IMR-90 (cell line): ENCODE results near the gene TYSND1. TPM values are rescaled to one million over a fixed set of nuclear protein-coding genes. Genes with fewer than 3 reads are reported as not detected.

ENCODE experiments used
- ATAC-seq: fragments of 200-7000 bp; cut with Tn5 transposase; 2 replicates; pipeline ENCODE4 v1.9.1; 2020; ENCODE audit warnings: low read depth, mild to moderate bottlenecking, moderate library complexity
- BruUV-seq: library from RNA; stranded (reverse); fragments of 400-500 nt; replicated peaks from 2 replicates; lab custom pipeline; 2021; lab: Mats Ljungman, UMichigan
- CTCF ChIA-PET: fragments of 300-600 bp; formaldehyde crosslinking; extraction: SDS; loops from one replicate; lab custom pipeline; 2021; ENCODE audit warnings: antibody characterized with exemption; lab: Yijun Ruan, JAX
- POLR2A ChIA-PET: fragments of 300-600 bp; sonication (Branson Sonifier 250); formaldehyde crosslinking; loops from one replicate; lab custom pipeline; 2022; ENCODE audit warnings: antibody characterized with exemption; ENCODE audit not compliant: unreplicated experiment; lab: Charles Lee
- DNase-seq: peaks from one replicate; pipeline ENCODE4 v3.0.0; 2013
- H2AFZ ChIP-seq: replicated peaks from 2 replicates; pipeline ENCODE3; 2013; ENCODE audit warnings: low read length, mild to moderate bottlenecking; ENCODE audit not compliant: poor library complexity
- H2AK5ac ChIP-seq: 2 replicates; pipeline ENCODE4 v1.6.1; 2013; ENCODE audit warnings: low read depth, low read length, inconsistent platforms
- H2AK9ac ChIP-seq: replicated peaks from 2 replicates; pipeline ENCODE3; 2013; ENCODE audit warnings: mild to moderate bottlenecking, low read depth, low read length, moderate library complexity; ENCODE audit not compliant: poor library complexity
- H2BK120ac ChIP-seq: 2 replicates; pipeline ENCODE4 v1.6.1; 2013; ENCODE audit warnings: low read depth, low read length, inconsistent platforms
- H2BK15ac ChIP-seq: 3 replicates; pipeline ENCODE4 v1.6.1; 2013; ENCODE audit warnings: low read depth, low read length, inconsistent platforms
- H2BK20ac ChIP-seq: 2 replicates; pipeline ENCODE4 v1.6.1; 2013; ENCODE audit warnings: low read depth, mild to moderate bottlenecking, inconsistent platforms, low read length, moderate library complexity
- H2BK5ac ChIP-seq: 2 replicates; pipeline ENCODE4 v1.6.1; 2013; ENCODE audit warnings: mild to moderate bottlenecking, low read depth, low read length, inconsistent platforms; ENCODE audit not compliant: poor library complexity, severe bottlenecking
- H3K14ac ChIP-seq: replicated peaks from 2 replicates; pipeline ENCODE4 v1.6.1; 2013; ENCODE audit warnings: low read depth, low read length, inconsistent platforms
- H3K18ac ChIP-seq: 2 replicates; pipeline ENCODE4 v1.6.1; 2013; ENCODE audit warnings: low read depth, low read length, control low read depth
- H3K23ac ChIP-seq: 2 replicates; pipeline ENCODE4 v1.6.1; 2013; ENCODE audit warnings: low read depth, low read length, inconsistent platforms
- H3K27ac ChIP-seq: 2 replicates; pipeline ENCODE4 v1.5.1; 2013; ENCODE audit warnings: mild to moderate bottlenecking, control low read depth, low read length; ENCODE audit not compliant: insufficient read depth
- H3K27me3 ChIP-seq: 2 replicates; pipeline ENCODE4 v1.6.1; 2013; ENCODE audit warnings: low read length; ENCODE audit not compliant: control insufficient read depth, insufficient read depth
- H3K36me3 ChIP-seq: 2 replicates; pipeline ENCODE4 v1.6.1; 2013; ENCODE audit warnings: low read length, mixed read lengths; ENCODE audit not compliant: control insufficient read depth, insufficient read depth
- H3K4ac ChIP-seq: 2 replicates; pipeline ENCODE4 v1.6.1; 2013; ENCODE audit warnings: low read depth, low read length, inconsistent platforms
- H3K4me1 ChIP-seq: 2 replicates; pipeline ENCODE4 v1.6.1; 2013; ENCODE audit warnings: low read length, mixed read lengths; ENCODE audit not compliant: control insufficient read depth, insufficient read depth
- H3K4me2 ChIP-seq: 2 replicates; pipeline ENCODE4 v1.6.1; 2013; ENCODE audit warnings: low read depth, mild to moderate bottlenecking, control low read depth, low read length, moderate library complexity
- H3K4me3 ChIP-seq: 2 replicates; pipeline ENCODE4 v1.5.1; 2013; ENCODE audit warnings: low read depth, mild to moderate bottlenecking, control low read depth, low read length, moderate library complexity; ENCODE audit not compliant: insufficient read depth
- H3K56ac ChIP-seq: 2 replicates; pipeline ENCODE4 v1.6.1; 2013; ENCODE audit warnings: low read length, inconsistent platforms; ENCODE audit not compliant: insufficient read depth; ENCODE audit errors: extremely low read depth
- H3K79me1 ChIP-seq, 2 experiments: 2 replicates each; pipeline ENCODE4 v1.6.1; 2013; ENCODE audit warnings: low read length in 2 of 2, inconsistent platforms in 1 of 2, low read depth in 1 of 2
- H3K9ac ChIP-seq: 2 replicates; pipeline ENCODE4 v1.6.1; 2013; ENCODE audit warnings: low read depth, low read length, control low read depth
- H3K9me1 ChIP-seq: 2 replicates; pipeline ENCODE4 v1.6.1; 2013; ENCODE audit warnings: low read length, inconsistent platforms; ENCODE audit not compliant: insufficient read depth
- H3K9me3 ChIP-seq: 2 replicates; pipeline ENCODE4 v1.6.1; 2013; ENCODE audit warnings: low read length; ENCODE audit not compliant: control insufficient read depth, insufficient read depth
- H4K20me1 ChIP-seq: 2 replicates; pipeline ENCODE4 v1.6.1; 2013; ENCODE audit warnings: low read length, inconsistent platforms; ENCODE audit not compliant: insufficient read depth
- H4K5ac ChIP-seq: 2 replicates; pipeline ENCODE4 v1.6.1; 2013; ENCODE audit warnings: mild to moderate bottlenecking, low read depth, low read length, control low read depth
- H4K8ac ChIP-seq, 2 experiments: 2 replicates each; pipeline ENCODE4 v1.6.1; 2013; ENCODE audit warnings: low read depth in 2 of 2, low read length in 2 of 2, control low read depth in 1 of 2, inconsistent platforms in 1 of 2
- H4K91ac ChIP-seq: 2 replicates; pipeline ENCODE4 v1.6.1; 2013; ENCODE audit warnings: low read depth, low read length, inconsistent platforms; ENCODE audit not compliant: insufficient read depth
- CEBPB ChIP-seq: IDR thresholded peaks from 2 replicates; pipeline ENCODE4 v1.6.1; 2012; ENCODE audit warnings: low read depth, low read length, improper control_type of control experiment
- CHD1 ChIP-seq: IDR thresholded peaks from 2 replicates; pipeline ENCODE4 v1.6.1; 2012; ENCODE audit warnings: low read depth, low read length, improper control_type of control experiment
- ELK1 ChIP-seq: fragments of 150-350 bp; IDR thresholded peaks from 2 replicates; pipeline ENCODE4 v1.6.1; 2016; ENCODE audit warnings: low read depth, mild to moderate bottlenecking, low read length, moderate library complexity, borderline replicate concordance
- MAFK ChIP-seq: IDR thresholded peaks from 2 replicates; pipeline ENCODE4 v1.6.1; 2012; ENCODE audit warnings: low read depth, low read length, improper control_type of control experiment
- MAZ ChIP-seq: IDR thresholded peaks from 2 replicates; pipeline ENCODE4 v1.6.1; 2012; ENCODE audit warnings: low read depth, mild to moderate bottlenecking, low read length, improper control_type of control experiment, moderate library complexity, borderline replicate concordance
- MXI1 ChIP-seq: IDR thresholded peaks from 2 replicates; pipeline ENCODE4 v1.6.1; 2012; ENCODE audit warnings: low read depth, mild to moderate bottlenecking, low read length, moderate library complexity, borderline replicate concordance
- POLR2A ChIP-seq: IDR thresholded peaks from 2 replicates; pipeline ENCODE4 v1.6.1; 2012; ENCODE audit warnings: mild to moderate bottlenecking, low read depth, low read length
- RFX5 ChIP-seq: IDR thresholded peaks from 2 replicates; pipeline ENCODE4 v1.8.0; 2012; ENCODE audit warnings: low read depth, mild to moderate bottlenecking, low read length, moderate library complexity
- SMC3 ChIP-seq: fragments of 150-350 bp; IDR thresholded peaks from 2 replicates; pipeline ENCODE4 v1.6.1; 2016; ENCODE audit warnings: low read depth, mild to moderate bottlenecking, antibody characterized with exemption, low read length, moderate library complexity
- USF2 ChIP-seq: fragments of 150-350 bp; IDR thresholded peaks from 2 replicates; pipeline ENCODE4 v1.6.1; 2017; ENCODE audit warnings: mild to moderate bottlenecking, antibody characterized with exemption, low read length, low read depth
- WGBS, 2 experiments: methylation state at CpG; one replicate each; pipeline versions ENCODE4 v1.1.5 to v1.1.7; 2013; ENCODE audit warnings: missing lambda C conversion rate in 2 of 2; ENCODE audit not compliant: insufficient read length in 1 of 2; ENCODE audit errors: extremely low coverage in 2 of 2; 5-methylcytosine and 5-hydroxymethylcytosine counted together
- dilution Hi-C: fragments of 300-500 bp; cut with HindIII; formaldehyde crosslinking; loops from one replicate; pipeline ENCODE4 v1.14.3; 2018; ENCODE audit warnings: low sequenced_read_pairs; ENCODE audit not compliant: unreplicated experiment
- in situ Hi-C: fragments of 300-500 bp; cut with MboI; formaldehyde crosslinking; loops from 3 replicates; pipeline ENCODE4 v1.14.3; 2019; ENCODE audit warnings: low sequenced_read_pairs, inconsistent platforms, mixed read lengths
- intact Hi-C: fragments of 100-400 bp; cut with micrococcal nuclease; formaldehyde crosslinking; loops from 2 replicates; pipeline ENCODE4 v1.10.0; 2022
- polyA plus RNA-seq, 3 experiments: library from polyadenylated mRNA; depleted of rRNA; stranded (reverse); fragments of >200 nt; gene quantifications; 2 replicates each; pipeline ENCODE4 v1.2.3, GENCODE V29; 2012; ENCODE audit warnings: low replicate concordance in 1 of 3
- total RNA-seq: library from RNA; depleted of rRNA; stranded (reverse); fragments of >200 nt; gene quantifications from 2 replicates; pipeline ENCODE4 v1.2.3, GENCODE V29; 2012

The TYSND1 gene
- total and polyA plus RNA-seq, 2 of the 4 experiments (the other 2 are of a cell fraction) = 2.9 to 4.1 TPM

- TF ChIP-seq RFX5 = no peak
- TF ChIP-seq MAFK = 0 out of 2 replicates have a peak, but pooled peaks have one; percentile 23
- no peak for TF ChIP-seq CHD1
- peak; percentile 49; the same call in 1 of the 2 replicates for TF ChIP-seq POLR2A
Measured at GRCh38 chr10:70132098-70133029, 14.1 kb downstream of the TYSND1 start, which contains the start of gene AIFM2 (continued).

GRCh38 chr10:70131560-70131937 lies 15.0 kb downstream of the TYSND1 start:
- Histone ChIP-seq H3K27ac (peak overlapping the region; percentile 7; the same call in 1 of the 2 replicates), H3K9me3 (no peaks in the 10 kb centered on the region), H3K4me2 (peak overlapping the region; percentile 87), H2BK5ac (peak overlapping the region; percentile 16), H3K4ac (no peak overlapping the region), H4K5ac (peak overlapping the region; percentile 74), H3K4me1 (peaks cover 17% of the 10 kb centered on the region), H3K23ac (peak overlapping the region; percentile 98), H3K14ac (peak overlapping the region; percentile 95), H3K9ac (no peak overlapping the region), H4K91ac (peak overlapping the region; percentile 93), H3K18ac (no peak overlapping the region), H4K20me1 (0 out of 2 replicates have a peak, but pooled peaks cover 7% of the 10 kb centered on the region), H2BK120ac (0 out of 2 replicates have a peak overlapping the region, but pooled peaks have one; percentile 60), H2AK9ac (peak overlapping the region; percentile 97), H3K79me1 (peaks cover 16 to 48% of the 10 kb centered on the region in 2 experiments), H2BK15ac (peak overlapping the region; percentile 70; the same call in 1 of the 3 replicates), H3K56ac (no peak overlapping the region), H2AK5ac (peak overlapping the region; percentile 86), H3K4me3 (no peak overlapping the region), H3K27me3 (no peaks in the 10 kb centered on the region), H3K9me1 (peaks cover 19% of the 10 kb centered on the region), H4K8ac (peak overlapping the region; percentile 64 to 86; a peak in 2 of 4 replicates), H2AFZ (peak overlapping the region; percentile 53), H3K36me3 (peaks cover 5% of the 10 kb centered on the region; the same call in 1 of the 2 replicates), H2BK20ac (no peak overlapping the region)
- dilution Hi-C loops (no loop called here), in situ Hi-C loops (loop anchor here (10.0 kb wide), 1 partner anchor 233 kb away; no protein-coding TSS in a partner anchor), intact Hi-C loops (no loop called here)
- DNase-seq (no peak), ATAC-seq (no peak)
- BruUV-seq = no TSS peak
- WGBS, 2 experiments = no CpG with 5 or more reads among the region's 4 CpGs
- POLR2A ChIA-PET = no interaction called here
- CTCF ChIA-PET = interaction anchor here (1.4 kb wide), 1 partner anchor 15 kb away, joined by 6 read pairs; the partner anchor contains the start of gene TYSND1
- no peak for TF ChIP-seq CHD1
- TF ChIP-seq MAZ = no peak
- no peak for TF ChIP-seq CEBPB
- TF ChIP-seq ELK1 = no peak
- TF ChIP-seq MXI1 = no peak
- TF ChIP-seq SMC3 = no peak
- TF ChIP-seq USF2 = no peak
- no peak for TF ChIP-seq RFX5
